Central memory CD4-positive, alpha-beta T cell (primary cell): Measurements from ENCODE around the gene AGTPBP1.

Source experiments
- DNase-seq: peaks from one replicate; pipeline ENCODE4 v3.0.0; 2022

The AGTPBP1 gene

DNA sequence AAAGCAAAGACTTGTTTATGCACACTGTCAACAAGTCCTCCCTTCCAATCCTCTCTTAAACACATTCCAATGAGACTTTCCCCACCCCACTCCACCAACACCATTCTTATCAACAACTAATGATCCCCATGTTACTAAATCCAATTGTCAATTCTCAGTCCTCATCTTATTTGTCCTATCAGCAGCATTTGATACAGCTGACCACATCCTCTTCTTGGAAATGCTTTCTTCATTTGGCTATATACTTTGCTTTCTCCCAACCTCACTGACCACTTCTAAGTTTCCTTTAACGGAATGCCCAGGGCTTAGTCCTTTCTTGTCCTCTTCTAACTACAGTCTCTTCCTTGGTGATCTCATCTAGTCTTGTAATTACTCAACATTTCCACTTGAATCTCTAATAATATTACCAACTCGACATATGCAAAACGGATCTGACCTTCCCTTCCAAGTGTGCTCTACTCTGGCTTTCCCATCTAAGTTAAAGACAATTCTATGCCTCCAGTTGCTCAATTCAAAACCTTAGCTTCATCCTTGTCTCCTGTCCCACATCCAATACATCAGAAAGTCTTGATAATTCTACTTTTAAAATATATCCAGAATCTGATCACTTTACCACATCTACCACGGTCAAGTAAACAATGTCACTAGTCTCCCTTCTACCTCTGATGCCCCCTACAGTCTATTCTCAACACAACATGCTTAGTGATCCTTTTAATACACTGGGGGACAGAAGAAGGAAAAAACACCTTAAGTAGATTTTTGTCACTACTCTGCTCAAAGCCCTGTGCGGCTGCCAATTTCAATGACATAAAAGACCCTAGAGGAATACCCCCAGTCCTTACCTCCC lies 25.5 kb downstream of the AGTPBP1 start:
- DNase-seq: no peak

DNA sequence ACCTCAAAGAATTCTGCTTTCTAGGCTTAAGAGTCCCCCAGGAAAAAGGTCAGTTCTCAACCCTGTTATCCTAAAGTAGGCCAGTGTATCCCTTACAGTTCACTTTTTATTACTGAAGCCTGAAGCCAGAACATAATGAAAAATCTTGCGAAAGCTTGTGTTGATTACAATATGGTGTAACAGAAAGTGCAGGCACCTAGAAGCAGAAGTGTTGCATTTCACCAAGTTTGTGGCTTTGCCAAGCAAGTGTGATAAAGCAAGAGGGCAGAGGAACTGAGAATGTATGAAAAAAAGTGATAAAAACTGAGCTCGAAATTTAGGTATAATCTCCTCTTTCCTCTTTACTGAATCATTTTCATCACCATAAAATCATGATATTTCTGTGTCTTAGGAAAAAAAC lies 26.2 kb downstream of the AGTPBP1 start:
- no peak for DNase-seq

GRCh38 chr9:85713897-85714296 lies 27.9 kb downstream of the AGTPBP1 start:
- no peak for DNase-seq

DNA sequence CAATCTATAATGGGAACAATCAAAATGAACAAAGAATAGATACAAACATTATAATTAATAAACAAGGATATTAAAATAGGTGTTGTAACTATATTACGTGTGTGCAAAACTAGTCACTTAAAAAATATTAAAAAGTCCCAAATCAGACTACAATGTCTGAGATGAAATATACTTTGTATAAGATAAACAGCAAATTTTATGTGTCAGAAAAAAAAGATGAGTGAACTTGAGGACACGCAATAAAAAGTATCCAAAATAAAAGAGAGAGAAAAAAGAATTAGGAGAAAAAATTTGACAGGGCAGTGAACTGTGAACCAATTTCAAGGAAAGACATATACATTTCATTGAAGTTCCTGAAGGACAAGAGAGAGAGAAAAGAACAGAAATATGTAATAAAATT lies 37.0 kb downstream of the AGTPBP1 start:
- no peak for DNase-seq

DNA sequence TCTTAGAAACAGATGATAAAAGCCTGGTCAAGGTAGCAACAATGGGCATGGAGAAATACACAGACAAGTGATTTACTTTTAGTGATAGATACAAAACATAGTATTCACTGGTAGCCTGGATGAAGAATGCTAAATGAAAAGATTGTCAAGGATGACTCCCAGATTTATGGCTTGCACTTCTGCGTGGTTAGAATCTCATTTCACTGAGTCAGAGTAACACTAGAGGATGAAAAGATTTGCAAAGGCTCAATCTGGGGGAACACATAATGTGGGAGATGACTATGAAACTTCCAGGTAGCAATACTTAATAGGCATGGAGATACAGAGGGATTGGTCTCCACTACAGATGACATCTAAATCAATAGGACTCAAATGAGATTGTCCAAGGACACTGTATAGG lies 38.4 kb downstream of the AGTPBP1 start:
- no peak for DNase-seq

DNA sequence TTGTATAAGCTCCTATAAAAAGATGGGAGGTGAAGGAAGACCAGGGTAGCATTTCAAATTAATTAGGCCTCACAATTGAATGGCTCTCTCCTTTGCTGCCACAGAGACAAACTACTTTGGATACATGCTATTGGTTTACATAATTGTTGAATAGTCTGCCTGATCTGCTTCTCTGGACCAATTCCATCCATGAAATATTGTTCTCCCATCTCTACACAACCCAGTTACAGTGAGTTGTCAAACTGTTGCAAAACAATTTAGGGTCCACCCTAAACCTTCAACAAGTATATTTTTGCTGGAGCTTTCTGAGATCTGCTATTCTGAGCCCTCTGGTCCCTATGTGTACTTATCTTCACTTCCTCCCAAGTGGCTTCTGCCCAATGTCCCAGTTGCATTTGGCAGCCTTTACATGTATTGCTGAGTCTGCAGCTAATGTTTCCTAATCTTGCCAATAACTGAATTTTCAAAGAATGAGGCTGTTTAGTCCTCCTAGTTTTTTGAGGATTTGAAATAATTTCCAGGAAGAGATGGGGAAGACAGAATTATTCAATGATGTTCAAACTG lies 38.9 kb downstream of the AGTPBP1 start:
- no peak for DNase-seq

GRCh38 chr9:85702191-85702590 lies 39.6 kb downstream of the AGTPBP1 start:
- DNase-seq: no peak

GRCh38 chr9:85700330-85700729 lies 41.4 kb downstream of the AGTPBP1 start:
- DNase-seq: no peak

DNA sequence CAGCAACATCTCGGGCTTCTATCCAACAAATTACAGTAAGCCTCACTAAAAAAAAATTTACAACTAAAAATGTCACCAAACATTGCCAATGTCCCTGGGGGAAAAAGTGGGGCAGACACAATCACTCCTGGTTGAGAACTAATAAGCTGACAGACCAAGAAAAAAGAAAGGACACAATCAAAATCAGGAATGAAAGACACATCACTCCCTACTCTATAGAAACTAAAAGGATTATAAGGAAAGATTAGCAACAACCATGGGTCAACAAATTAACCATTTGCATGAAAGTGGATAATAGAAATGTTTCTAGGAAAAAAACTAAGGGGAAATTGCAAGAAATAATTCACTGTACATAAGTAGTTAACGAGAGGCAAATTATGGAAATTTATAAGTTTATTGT lies 53.4 kb downstream of the AGTPBP1 start:
- no peak for DNase-seq

- DNase-seq: no peak
Observed at GRCh38 chr9:85685081-85685480, 56.7 kb downstream of the AGTPBP1 start.

- no peak for DNase-seq
Observed at GRCh38 chr9:85676790-85677189, 65.0 kb downstream of the AGTPBP1 start.

- DNase-seq: no peak
Observed at GRCh38 chr9:85667374-85667773, 74.4 kb downstream of the AGTPBP1 start.

GRCh38 chr9:85666086-85666485 lies 75.7 kb downstream of the AGTPBP1 start:
- no peak for DNase-seq

- no peak for DNase-seq
Observed at GRCh38 chr9:85662573-85662972, 79.2 kb downstream of the AGTPBP1 start.

GRCh38 chr9:85658716-85659115 lies 83.0 kb downstream of the AGTPBP1 start:
- DNase-seq: no peak

DNA sequence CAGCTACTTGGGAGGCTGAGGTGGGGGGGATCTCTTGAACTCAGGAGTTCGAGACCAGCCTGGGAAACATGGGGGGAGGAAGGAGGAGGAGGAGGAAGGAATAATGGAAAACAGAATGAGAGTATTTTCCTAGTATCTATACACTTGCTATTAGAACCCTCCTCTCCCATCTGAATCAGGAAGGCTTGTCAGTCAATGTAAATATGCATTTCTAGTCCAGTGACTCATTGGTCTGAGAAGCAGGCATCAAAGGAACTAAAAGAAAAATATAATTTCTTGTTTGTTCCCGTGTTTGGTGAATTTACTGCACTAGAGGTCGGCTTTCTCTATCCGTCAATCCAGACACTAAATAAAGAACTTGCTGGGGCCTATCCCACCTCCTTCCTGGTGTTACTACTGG lies 88.6 kb downstream of the AGTPBP1 start:
- no peak for DNase-seq

DNA sequence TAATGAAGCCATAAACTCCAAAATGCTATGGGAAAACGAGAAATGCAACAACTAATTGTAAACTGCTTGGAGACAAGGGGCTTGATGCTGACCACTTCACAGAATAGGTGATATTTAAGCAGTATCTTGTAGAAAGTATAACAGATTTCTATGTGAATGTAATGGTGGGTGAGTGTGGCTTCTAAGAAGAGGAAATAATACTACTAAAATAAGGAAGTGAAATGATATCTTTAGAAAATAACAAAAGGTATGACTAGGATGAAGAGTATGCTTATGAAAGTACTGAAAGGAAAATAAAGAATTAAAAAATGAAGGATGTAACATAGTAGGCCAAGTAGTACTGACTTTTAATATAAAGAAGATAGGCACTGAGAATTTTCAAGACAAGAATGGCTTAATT lies 94.2 kb downstream of the AGTPBP1 start:
- DNase-seq: no peak

DNA sequence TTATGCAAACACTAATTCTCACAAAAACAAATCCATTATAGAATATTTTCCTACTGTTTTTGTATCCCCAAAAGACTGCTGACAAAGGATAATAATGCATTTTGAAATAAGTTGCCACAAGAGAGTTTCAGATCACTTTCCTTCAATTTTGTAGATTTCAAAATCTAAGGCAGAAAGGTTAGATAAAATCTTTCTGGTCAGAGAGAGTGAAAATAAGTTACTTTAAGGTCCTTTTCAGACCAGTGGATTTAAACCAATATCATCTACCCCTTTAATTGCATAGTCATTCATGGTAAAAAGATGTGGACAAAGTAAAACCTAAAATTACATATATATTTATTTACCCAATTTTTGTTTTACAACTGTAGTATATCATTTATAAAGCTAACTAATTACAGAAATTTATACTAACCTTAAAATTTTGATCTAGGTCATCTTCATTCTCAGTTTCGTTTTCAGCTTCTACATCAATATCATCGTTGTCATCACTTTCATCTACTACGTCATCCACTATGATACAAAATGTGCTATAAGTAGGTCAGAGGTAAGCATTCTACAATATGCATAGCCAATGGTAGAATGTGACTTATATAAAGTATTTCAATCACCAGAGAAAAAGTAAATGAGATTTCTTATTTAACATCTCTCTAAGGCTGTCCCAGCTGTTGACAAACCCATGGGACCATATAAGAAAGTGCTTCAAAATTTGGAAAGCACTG lies 95.7 kb downstream of the AGTPBP1 start:
- peak; percentile 29 for DNase-seq

- no peak for DNase-seq
Observed at GRCh38 chr9:85640425-85640824, 101.3 kb downstream of the AGTPBP1 start.

- no peak for DNase-seq
Observed at GRCh38 chr9:85639675-85640186, 102.0 kb downstream of the AGTPBP1 start.

DNA sequence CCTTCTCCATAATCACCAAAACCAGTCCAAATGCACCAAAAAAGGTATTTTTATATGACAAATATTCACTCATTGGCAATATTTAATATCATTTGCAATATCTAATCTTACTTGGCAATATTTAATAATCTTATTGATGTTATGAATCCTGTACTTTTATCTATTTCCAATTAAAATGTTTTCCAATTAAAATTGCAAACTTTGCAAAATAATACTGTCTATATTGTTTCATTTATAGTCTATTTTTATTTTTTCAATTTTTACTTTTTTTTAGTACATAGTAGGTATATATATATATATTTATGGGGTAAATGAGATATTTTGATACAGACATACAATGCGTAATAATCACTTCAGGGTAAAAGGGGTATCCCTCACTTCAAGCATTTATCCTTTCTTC lies 109.9 kb downstream of the AGTPBP1 start:
- DNase-seq: no peak

DNA sequence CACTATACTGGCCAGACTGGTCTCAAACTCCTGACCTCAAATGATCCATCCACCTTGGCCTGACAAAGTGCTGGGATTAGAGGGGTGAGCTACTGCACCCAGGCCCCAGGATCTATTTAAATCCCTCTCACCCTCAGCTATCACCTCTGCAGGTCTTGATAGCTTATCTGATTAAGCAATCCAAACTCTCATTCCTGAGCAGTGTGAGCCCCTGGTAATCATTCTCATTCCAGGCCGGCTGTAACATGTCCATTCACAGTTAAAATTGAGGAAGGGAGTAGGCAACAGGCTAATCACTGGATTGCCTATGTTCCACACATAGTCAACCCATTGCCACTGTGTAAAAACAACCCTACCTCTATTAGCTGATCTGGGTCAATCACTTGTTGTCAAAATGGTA lies 111.1 kb downstream of the AGTPBP1 start:
- no peak for DNase-seq

- no peak for DNase-seq
Observed at GRCh38 chr9:85617141-85617670, 124.5 kb downstream of the AGTPBP1 start.

DNA sequence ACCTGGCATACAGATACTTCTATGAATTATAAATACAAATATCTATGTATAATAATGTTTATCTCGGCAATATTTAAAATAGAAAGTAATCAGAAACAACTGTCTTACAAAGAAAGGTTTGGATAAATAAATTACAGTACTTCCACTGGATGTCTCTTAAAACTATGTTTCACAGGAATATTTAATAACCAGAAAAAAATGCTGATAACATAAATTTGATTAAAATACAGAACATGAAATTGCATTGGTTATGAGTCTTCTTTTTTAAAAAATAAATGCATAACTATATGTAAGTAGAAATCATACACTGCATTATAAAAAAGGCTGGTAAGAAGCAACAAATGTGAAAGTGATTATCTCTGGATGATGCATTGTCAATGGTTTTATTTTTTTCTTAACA lies 126.0 kb downstream of the AGTPBP1 start:
- no peak for DNase-seq
